ENCODE data around the gene ATP11C.
"Not testable (repeated sequence)": the region's sequence is repeated elsewhere in the genome, so short reads cannot be mapped to it uniquely, and the experiment has no call there.

ATP11C gene

GRCh38 chrX:139924069-139924695, 8.7 kb downstream of the ATP11C start:
- no peak for DNase-seq (ENCODE audit: low read depth in 3 of 3)

GRCh38 chrX:139921142-139921541, 11.7 kb downstream of the ATP11C start:
- not testable (repeated sequence) for DNase-seq (ENCODE audit: low read depth in 3 of 3)

- DNase-seq (ENCODE audit: low read depth in 3 of 3): no peak
Measured at GRCh38 chrX:139920316-139920715, 12.5 kb downstream of the ATP11C start.

GRCh38 chrX:139914421-139914820, 18.4 kb downstream of the ATP11C start:
- no peak for DNase-seq (ENCODE audit: low read depth in 3 of 3)

- DNase-seq (ENCODE audit: low read depth in 3 of 3): no peak
Measured at GRCh38 chrX:139909712-139910111, 23.1 kb downstream of the ATP11C start.

GRCh38 chrX:139907078-139907477, 25.8 kb downstream of the ATP11C start:
- no peak for DNase-seq (ENCODE audit: low read depth in 3 of 3)

- DNase-seq (ENCODE audit: low read depth in 3 of 3): no peak
Measured at GRCh38 chrX:139905743-139906142, 27.1 kb downstream of the ATP11C start.

- DNase-seq (ENCODE audit: low read depth in 3 of 3): no peak
Measured at GRCh38 chrX:139905051-139905450, 27.8 kb downstream of the ATP11C start.

- no peak for DNase-seq (ENCODE audit: low read depth in 3 of 3)
Measured at GRCh38 chrX:139903210-139903609, 29.6 kb downstream of the ATP11C start.

GRCh38 chrX:139902559-139902958, 30.3 kb downstream of the ATP11C start:
- no peak for DNase-seq (ENCODE audit: low read depth in 3 of 3)

- DNase-seq (ENCODE audit: low read depth in 3 of 3): no peak
Measured at GRCh38 chrX:139898334-139898733, 34.5 kb downstream of the ATP11C start.

- no peak for DNase-seq (ENCODE audit: low read depth in 3 of 3)
Measured at GRCh38 chrX:139892512-139892911, 40.3 kb downstream of the ATP11C start.

- DNase-seq (ENCODE audit: low read depth in 3 of 3): no peak
Measured at GRCh38 chrX:139890991-139891700, 41.7 kb downstream of the ATP11C start.

- DNase-seq (ENCODE audit: low read depth in 3 of 3): no peak
Measured at GRCh38 chrX:139889760-139890159, 43.1 kb downstream of the ATP11C start.

GRCh38 chrX:139883984-139884383, 48.9 kb downstream of the ATP11C start:
- DNase-seq (ENCODE audit: low read depth in 3 of 3): no peak

- DNase-seq (ENCODE audit: low read depth in 3 of 3): no peak
Measured at GRCh38 chrX:139882299-139882698, 50.6 kb downstream of the ATP11C start.

- no peak for DNase-seq (ENCODE audit: low read depth in 3 of 3)
Measured at GRCh38 chrX:139881572-139881971, 51.3 kb downstream of the ATP11C start.

GRCh38 chrX:139881130-139881529, 51.7 kb downstream of the ATP11C start:
- DNase-seq (ENCODE audit: low read depth in 3 of 3): no peak

GRCh38 chrX:139877710-139878414, 55.0 kb downstream of the ATP11C start:
- DNase-seq (ENCODE audit: low read depth in 3 of 3): no peak

- DNase-seq (ENCODE audit: low read depth in 3 of 3): no peak
Measured at GRCh38 chrX:139875841-139876240, 57.0 kb downstream of the ATP11C start.

- no peak for DNase-seq (ENCODE audit: low read depth in 3 of 3)
Measured at GRCh38 chrX:139869796-139870195, 63.1 kb downstream of the ATP11C start.

GRCh38 chrX:139864640-139865039, 68.2 kb downstream of the ATP11C start:
- no peak for DNase-seq (ENCODE audit: low read depth in 3 of 3)

- no peak for DNase-seq (ENCODE audit: low read depth in 3 of 3)
Measured at GRCh38 chrX:139862208-139862607, 70.6 kb downstream of the ATP11C start.
